WI38 (cell line): ENCODE data around the gene ZBP1.

Source experiments
- H3K4me3 ChIP-seq: 2 replicates; pipeline ENCODE4 v1.5.1; 2011; ENCODE audit warnings: low read depth, mild to moderate bottlenecking, control low read depth, low read length
- TF ChIP-seq, protein P1 (sequence below): IDR thresholded peaks from 2 replicates; pipeline ENCODE4 v1.5.1; 2012; ENCODE audit warnings: low read depth, mild to moderate bottlenecking, control low read depth, low read length

ZBP1 gene

DNA sequence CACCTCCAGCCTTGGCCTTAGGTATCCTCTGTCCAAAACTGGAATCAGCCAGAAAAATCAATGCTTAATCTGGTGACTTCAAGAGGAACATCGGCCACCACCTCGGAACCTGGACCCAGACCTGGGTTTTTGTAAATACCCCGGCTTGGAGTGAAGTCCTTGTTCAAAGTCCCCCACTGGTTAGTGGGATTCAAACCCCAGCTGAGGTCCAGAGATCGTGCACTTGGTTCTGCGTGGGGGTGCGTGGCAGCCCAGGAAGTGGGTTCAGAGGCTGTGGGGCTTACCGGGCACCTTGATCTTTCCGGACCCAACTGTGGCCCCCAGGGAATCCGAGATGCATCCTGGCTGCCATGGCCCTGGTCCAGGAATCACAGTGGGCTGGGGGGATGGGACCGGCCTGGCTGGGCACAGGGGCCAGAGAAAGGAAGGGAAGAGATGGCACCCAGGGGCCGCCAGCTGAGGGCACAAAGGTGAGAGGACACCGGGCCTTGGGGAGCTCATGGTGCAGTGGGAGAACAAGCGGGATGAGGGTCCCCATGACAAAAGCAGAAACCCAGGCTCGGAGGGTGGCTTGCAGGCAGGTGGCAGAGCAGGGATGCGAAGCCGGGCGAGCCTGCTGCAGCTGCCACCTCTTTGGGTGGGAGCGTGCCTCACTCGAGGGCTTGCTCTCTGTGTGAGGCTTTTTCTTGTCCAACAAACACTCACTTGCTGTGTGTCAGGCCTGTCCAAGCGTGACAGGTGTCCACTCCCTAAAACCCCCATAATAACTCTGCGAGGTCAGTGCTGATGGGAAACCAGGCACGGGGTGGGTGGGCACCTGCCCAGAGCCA is 27.7 kb downstream of the ZBP1 start:
- no peak overlapping the region for H3K4me3 ChIP-seq
- TF ChIP-seq, protein P1, sequence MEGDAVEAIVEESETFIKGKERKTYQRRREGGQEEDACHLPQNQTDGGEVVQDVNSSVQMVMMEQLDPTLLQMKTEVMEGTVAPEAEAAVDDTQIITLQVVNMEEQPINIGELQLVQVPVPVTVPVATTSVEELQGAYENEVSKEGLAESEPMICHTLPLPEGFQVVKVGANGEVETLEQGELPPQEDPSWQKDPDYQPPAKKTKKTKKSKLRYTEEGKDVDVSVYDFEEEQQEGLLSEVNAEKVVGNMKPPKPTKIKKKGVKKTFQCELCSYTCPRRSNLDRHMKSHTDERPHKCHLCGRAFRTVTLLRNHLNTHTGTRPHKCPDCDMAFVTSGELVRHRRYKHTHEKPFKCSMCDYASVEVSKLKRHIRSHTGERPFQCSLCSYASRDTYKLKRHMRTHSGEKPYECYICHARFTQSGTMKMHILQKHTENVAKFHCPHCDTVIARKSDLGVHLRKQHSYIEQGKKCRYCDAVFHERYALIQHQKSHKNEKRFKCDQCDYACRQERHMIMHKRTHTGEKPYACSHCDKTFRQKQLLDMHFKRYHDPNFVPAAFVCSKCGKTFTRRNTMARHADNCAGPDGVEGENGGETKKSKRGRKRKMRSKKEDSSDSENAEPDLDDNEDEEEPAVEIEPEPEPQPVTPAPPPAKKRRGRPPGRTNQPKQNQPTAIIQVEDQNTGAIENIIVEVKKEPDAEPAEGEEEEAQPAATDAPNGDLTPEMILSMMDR = no peak

DNA sequence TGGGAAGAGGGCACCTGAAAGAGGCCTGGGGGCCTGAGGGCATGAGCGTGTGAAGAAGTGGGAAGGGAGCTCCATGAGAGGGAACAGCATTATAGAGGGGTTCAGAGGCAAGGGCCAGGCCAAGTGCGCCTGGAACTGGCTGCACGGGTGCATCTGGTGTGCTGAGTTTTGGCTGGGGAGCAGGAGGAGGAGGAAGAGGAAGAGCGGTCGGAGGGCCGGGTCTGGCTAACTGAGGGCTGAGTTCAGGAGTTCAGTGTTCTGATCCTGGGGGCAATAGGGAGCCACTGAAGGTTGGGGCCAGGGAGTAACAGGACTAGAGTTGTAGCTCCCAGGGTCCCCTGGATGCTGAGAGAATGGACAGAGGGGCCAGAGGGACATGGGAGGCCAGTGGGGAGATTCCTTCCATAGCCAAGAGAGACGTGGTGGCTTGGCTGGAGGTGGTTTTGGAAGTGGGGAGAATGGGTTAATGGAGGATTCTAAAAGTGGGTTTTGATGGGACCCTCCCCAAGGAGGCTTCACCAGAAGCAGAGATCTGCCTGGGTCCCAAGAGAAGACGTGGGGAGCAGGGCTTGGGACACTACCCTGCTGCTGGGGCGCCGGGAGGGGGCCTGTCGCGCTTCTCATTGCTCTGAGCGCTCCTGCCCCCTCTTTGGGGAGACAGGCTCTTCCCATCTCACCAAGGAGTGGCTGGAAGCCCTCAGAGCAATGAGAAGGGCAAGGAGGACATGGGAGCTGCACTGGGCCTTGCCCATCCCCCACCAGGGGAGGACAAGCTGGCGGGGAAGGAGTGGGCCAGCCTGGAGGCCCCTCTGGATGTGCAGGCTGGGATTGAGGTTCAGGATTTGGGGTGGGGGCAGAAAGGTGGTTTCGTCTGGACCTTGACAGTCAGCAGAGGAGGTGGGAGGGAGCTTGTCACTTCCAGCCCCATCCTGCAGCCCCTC is 28.7 kb downstream of the ZBP1 start:
- TF ChIP-seq, protein P1 = no peak
- no peak overlapping the region for H3K4me3 ChIP-seq

DNA sequence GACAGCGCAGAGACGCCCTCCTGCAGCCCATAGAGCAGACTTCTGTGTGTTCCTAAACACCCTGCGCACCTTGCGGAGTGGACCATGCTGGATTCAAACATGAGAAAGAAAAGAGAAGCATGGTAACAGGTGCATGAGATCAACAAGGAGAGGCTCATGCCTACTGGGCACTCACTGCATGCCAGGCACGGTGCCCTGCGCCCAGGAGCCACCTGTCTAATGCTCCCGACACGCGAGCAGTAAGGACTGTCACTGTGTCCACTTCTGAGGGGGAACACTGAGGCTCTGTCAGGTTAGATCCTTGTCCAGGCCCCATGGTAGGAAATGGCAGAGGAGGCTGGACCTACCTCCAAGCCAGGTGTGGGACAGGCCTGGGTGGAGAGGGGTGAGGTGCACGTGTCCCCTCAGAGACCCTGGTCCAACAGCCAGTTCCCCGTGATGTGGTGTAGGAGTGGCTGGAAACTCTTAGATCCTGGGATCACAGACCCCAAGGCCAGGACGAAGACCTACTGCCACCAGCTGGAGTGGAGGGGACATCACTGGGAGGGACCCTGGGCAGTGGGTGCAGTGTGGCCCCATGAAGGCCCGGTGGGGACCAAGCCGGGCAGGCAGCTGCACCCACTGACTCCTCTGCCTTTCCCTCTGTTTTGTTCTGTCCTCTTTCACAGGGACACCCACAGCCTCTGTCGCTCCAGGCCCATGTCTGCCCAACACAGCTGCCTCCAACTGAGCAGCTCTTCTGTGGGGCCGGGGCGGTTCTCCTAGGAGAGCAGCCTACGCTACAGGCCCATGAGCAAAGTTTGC is 29.5 kb downstream of the ZBP1 start:
- no peak overlapping the region for H3K4me3 ChIP-seq
- TF ChIP-seq, protein P1 = no peak

- no peak overlapping the region for H3K4me3 ChIP-seq
- TF ChIP-seq, protein P1 = no peak
Measured at GRCh38 chr20:57589728-57590484, 30.3 kb downstream of the ZBP1 start.

DNA sequence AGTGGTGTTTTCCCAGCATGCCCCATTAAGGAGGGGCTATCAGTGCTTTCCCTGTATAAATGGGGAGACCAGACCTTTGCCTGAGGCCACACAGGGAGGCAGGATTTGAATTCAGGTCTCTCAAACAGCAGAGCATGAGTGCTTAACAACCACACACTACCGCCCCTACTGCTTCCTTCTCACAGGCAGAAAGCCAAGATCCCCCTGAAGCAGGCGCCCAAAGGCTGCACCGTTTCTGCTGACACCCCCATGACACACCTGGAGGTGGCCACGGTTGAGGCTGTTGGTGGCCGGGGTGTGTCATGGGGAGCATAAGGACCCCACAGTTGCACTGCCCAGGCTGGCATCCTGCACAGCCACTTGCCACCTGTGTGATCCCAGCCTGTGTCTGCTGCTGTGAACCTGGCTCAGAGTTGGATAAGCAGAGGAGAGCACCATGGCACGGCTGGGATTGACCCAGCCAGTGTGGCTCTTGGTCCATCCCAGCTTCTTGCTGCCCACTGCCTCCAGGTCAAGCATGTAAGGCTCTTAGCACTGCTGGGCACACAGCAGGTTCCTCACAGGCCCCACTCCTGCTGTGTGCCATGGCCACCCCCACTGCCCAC is 31.0 kb downstream of the ZBP1 start:
- H3K4me3 ChIP-seq = no peak overlapping the region

More for the DNA sequence above, 31.0 kb downstream of the ZBP1 start:
- TF ChIP-seq, protein P1 = no peak
